Sigmoid colon (tissue), 7 donors: ENCODE measurements around the gene ALDH1L1. TPM values are rescaled to one million over a fixed set of nuclear protein-coding genes. Genes with fewer than 3 reads are reported as not detected.

Experiments used
- DNase-seq: peaks from one replicate; pipeline ENCODE4 v3.0.0-alpha.2; 2019
- H3K27ac ChIP-seq, 4 donors: fragments of 200-600 bp; sonication (generic); one replicate each; pipeline ENCODE4 v1.5.1; 2016 to 2019; ENCODE audit warnings: mild to moderate bottlenecking in 1 of 4
- H3K27me3 ChIP-seq, 3 donors: fragments of 200-600 bp; sonication (generic); one replicate each; pipeline ENCODE4 v1.5.1; 2019; ENCODE audit warnings: mild to moderate bottlenecking in 1 of 3
- H3K36me3 ChIP-seq, 4 donors: fragments of 200-600 bp; sonication (generic); one replicate each; pipeline ENCODE4 v1.5.1; 2016 to 2019
- H3K4me1 ChIP-seq, 4 donors: fragments of 200-600 bp; sonication (generic); one replicate each; pipeline ENCODE4 v1.5.1; 2017 to 2019
- H3K4me3 ChIP-seq, 4 donors: fragments of 200-600 bp; sonication (generic); one replicate each; pipeline ENCODE4 v1.5.1; 2017 to 2019; ENCODE audit warnings: mild to moderate bottlenecking in 2 of 4, moderate library complexity in 1 of 4
- H3K9me3 ChIP-seq, 4 donors: fragments of 200-600 bp in 3 of 4; sonication (generic) in 3 of 4; one replicate each; pipeline versions ENCODE4 v1.5.1 to v1.6.1; 2013 to 2019
- CTCF ChIP-seq, 4 experiments: fragments of 450-650 bp in 3 of 4; fragments of 200-600 bp in 1 of 4; IDR thresholded peaks; one replicate each; pipeline ENCODE4 v1.5.1; 2016 to 2019; ENCODE audit warnings: antibody characterized with exemption in 4 of 4, mild to moderate bottlenecking in 3 of 4, moderate library complexity in 2 of 4
- EP300 ChIP-seq, 4 donors: sonication (generic); formaldehyde crosslinking; IDR thresholded peaks; one replicate each; pipeline ENCODE4 v1.6.1; 2017; ENCODE audit warnings: antibody characterized with exemption in 4 of 4
- POLR2A ChIP-seq, 2 donors: fragments of 450-650 bp; IDR thresholded peaks; one replicate each; pipeline ENCODE4 v1.6.1; 2016; ENCODE audit warnings: antibody characterized with exemption in 2 of 2, mild to moderate bottlenecking in 2 of 2, moderate library complexity in 2 of 2
- POLR2AphosphoS5 ChIP-seq, 4 donors: sonication (generic); formaldehyde crosslinking; IDR thresholded peaks; one replicate each; pipeline ENCODE4 v1.6.1; 2017; ENCODE audit warnings: antibody characterized with exemption in 4 of 4
- WGBS, 2 donors: extraction: QIAGEN DNeasy Blood & Tissue Kit; methylation state at CpG; one replicate each; pipeline ENCODE4 v1.1.7; 2013; 5-methylcytosine and 5-hydroxymethylcytosine counted together
- intact Hi-C: fragments of 100-400 bp; cut with DNase I; formaldehyde crosslinking; loops from one replicate; pipeline ENCODE4 v1.15.1; 2023
- polyA plus RNA-seq, 3 donors: library from polyadenylated mRNA; stranded (reverse); fragments of 200-250 nt; gene quantifications; one replicate each; pipeline ENCODE4 v1.2.3, GENCODE V29; 2013
- total RNA-seq, 4 donors: library from RNA; depleted of rRNA; stranded (reverse); fragments of >200 nt; gene quantifications; one replicate each; pipeline ENCODE4 v1.1.0, GENCODE V29; 2016
- donor health status: healthy with polysubstance abuse.
- donor health status: Bipolar disorder and iron deficiency.
- donor health status: healthy.

ALDH1L1 gene
- total and polyA plus RNA-seq, 7 donors = 7.2 to 32.5 (median 15.0) TPM

DNA sequence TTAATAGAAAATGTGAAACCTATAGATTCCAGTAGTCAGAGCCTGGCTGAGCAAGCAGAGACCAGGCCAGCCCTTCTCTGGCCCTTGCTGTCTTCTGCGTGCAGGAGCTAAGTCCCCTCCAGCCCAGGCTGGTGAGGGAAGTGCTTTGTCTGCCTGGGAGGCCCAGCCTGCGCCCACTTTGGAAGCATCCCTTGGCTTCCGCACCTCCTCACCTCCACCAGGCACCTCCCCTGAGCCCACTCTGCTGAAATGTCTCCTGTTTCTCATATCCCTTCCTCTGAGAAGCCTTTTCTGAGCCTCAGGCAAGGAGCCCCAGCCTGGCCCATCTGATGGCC, 45.3 kb downstream of the ALDH1L1 start:
- Histone ChIP-seq H3K27me3 (no peaks in the 10 kb centered on the region), H3K4me3 (no peak overlapping the region), H3K36me3 (no peaks in the 10 kb centered on the region), H3K4me1 (no peaks in the 10 kb centered on the region), H3K9me3 (no peaks in the 10 kb centered on the region), H3K27ac (no peak overlapping the region)
- intact Hi-C loops = loop anchor here (2.0 kb wide), 1 partner anchor 254 kb away; no protein-coding TSS in a partner anchor
- 94 to 95% methylated on average over 3 of the region's 3 CpGs for whole genome bisulfite sequencing, 2 donors
- TF ChIP-seq CTCF (IDR thresholded peaks at IDR 0.05) = no peak
- no peak for TF ChIP-seq POLR2AphosphoS5 (IDR thresholded peaks at IDR 0.05)
- no peak for TF ChIP-seq EP300 (IDR thresholded peaks at IDR 0.05)
- no peak for TF ChIP-seq POLR2A (IDR thresholded peaks at IDR 0.05)
- peak; percentile 49 for DNase-seq

GRCh38 chr3:126134219-126134975, 46.0 kb downstream of the ALDH1L1 start:
- Histone ChIP-seq H3K36me3 (no peaks in the 10 kb centered on the region), H3K4me3 (no peak overlapping the region), H3K9me3 (no peaks in the 10 kb centered on the region), H3K27me3 (no peaks in the 10 kb centered on the region), H3K27ac (no peak overlapping the region), H3K4me1 (no peaks in the 10 kb centered on the region)
- 47 to 51% methylated on average over 23 of the region's 23 CpGs for WGBS, 2 donors
- DNase-seq = peak; percentile 87
- intact Hi-C loops = loop anchor here (1.0 to 2.0 kb wide), 3 partner anchors 64 to 254 kb away; no protein-coding TSS in a partner anchor
- TF ChIP-seq CTCF (IDR thresholded peaks at IDR 0.05) (peak; percentile 78 to 85 (median 82)), POLR2AphosphoS5 (IDR thresholded peaks at IDR 0.05) (no peak)

DNA sequence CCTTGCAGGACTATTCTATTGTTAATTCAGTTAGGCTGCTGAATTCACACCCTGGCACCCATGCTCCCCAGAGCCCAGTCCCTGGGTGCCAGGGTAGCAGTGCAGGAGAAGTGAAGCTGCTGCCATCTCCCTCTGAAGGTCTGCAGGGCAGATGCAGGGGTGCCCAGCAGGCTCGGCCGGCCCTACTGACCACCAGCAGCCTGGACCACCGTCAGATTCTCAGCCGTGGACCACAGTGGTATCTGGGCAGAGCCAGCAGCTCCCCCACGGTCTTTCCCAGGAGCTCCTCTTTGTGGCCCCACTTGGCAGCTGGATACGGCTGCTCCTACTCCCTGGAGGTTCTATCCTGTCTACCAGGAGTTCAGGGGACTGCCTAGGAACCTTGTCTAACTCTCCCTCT, 46.8 kb downstream of the ALDH1L1 start:
- TF ChIP-seq CTCF (IDR thresholded peaks at IDR 0.05) = no peak
- TF ChIP-seq EP300 (IDR thresholded peaks at IDR 0.05) = no peak
- no peak for TF ChIP-seq POLR2A (IDR thresholded peaks at IDR 0.05)
- no peak for TF ChIP-seq POLR2AphosphoS5 (IDR thresholded peaks at IDR 0.05)
- DNase-seq = peak; percentile 45
- intact Hi-C loops = loop anchor here (1.0 to 2.0 kb wide), 3 partner anchors 65 to 255 kb away; no protein-coding TSS in a partner anchor
- H3K9me3 ChIP-seq = no peaks in the 10 kb centered on the region
- H3K36me3 ChIP-seq = no peaks in the 10 kb centered on the region
- WGBS, 2 donors = 72 to 76% methylated on average over 6 of the region's 6 CpGs
- no peaks in the 10 kb centered on the region for H3K27me3 ChIP-seq
- no peak overlapping the region for H3K4me3 ChIP-seq
- H3K4me1 ChIP-seq = no peaks in the 10 kb centered on the region
- no peak overlapping the region for H3K27ac ChIP-seq

DNA sequence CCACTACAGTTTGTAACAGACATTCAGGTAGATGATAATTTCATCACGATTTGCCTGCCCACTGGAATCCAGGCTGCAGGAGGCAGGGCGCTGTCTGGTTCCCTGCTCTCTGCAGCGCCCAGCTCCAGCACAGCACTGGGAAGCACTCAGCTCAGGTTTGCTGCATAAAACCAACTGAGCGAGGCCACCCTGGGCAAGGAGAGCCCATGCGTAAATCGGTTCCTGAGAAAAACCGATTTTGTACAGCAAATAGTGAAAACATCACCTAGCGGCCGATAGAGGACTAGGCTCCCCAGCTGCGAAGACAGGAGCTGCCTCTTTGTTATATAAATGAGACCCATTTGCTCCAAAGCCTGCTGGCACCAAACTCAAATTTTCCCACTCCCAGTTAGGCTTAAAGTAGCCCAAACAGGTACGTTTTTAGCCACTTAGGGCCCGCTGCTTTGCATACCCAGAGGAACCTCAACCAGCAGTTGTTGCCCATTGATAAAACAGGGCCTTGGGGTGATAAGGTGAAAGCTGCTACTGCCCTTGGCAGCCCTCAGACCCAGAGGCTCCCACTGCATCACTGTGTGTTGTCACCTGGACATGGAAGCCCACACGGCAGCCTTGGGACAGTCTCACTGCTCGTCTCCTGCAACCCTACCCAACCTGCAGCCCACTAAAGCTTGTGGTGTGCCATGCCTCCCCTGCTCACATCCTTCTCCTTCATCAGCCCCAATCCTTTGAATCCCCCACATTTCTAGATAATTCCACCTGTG, 47.5 kb downstream of the ALDH1L1 start:
- TF ChIP-seq EP300 (IDR thresholded peaks at IDR 0.05) (no peak), POLR2AphosphoS5 (IDR thresholded peaks at IDR 0.05) (no peak)
- H3K27ac ChIP-seq = no peak overlapping the region
- no peaks in the 10 kb centered on the region for H3K27me3 ChIP-seq
- no peaks in the 10 kb centered on the region for H3K9me3 ChIP-seq
- no peaks in the 10 kb centered on the region for H3K36me3 ChIP-seq
- no peak for DNase-seq
- WGBS, 2 donors = 77 to 78% methylated on average over 14 of the region's 14 CpGs
- intact Hi-C loops = no loop called here
- H3K4me3 ChIP-seq = no peak overlapping the region
- no peaks in the 10 kb centered on the region for H3K4me1 ChIP-seq
